Testis (tissue), 3 donors: Measurements from ENCODE around the gene IFNA21. TPM values are rescaled to one million over a fixed set of nuclear protein-coding genes. Genes with fewer than 3 reads are reported as not detected.

Source experiments
- DNase-seq: peaks from one replicate; pipeline ENCODE4 v3.0.0-alpha.2; 2019
- H3K27ac ChIP-seq, 2 donors: fragments of 200-600 bp; sonication (generic); one replicate each; pipeline ENCODE4 v1.5.1; 2019
- H3K27me3 ChIP-seq: fragments of 200-600 bp; sonication (generic); one replicate; pipeline ENCODE4 v1.5.1; 2019
- H3K36me3 ChIP-seq: fragments of 200-600 bp; sonication (generic); one replicate; pipeline ENCODE4 v1.5.1; 2017; ENCODE audit warnings: low read depth; ENCODE audit errors: missing control alignments
- H3K4me1 ChIP-seq: fragments of 200-600 bp; sonication (generic); one replicate; pipeline ENCODE4 v1.5.1; 2019
- H3K4me3 ChIP-seq, 2 donors: fragments of 200-600 bp; sonication (generic); one replicate each; pipeline ENCODE4 v1.5.1; 2017 to 2019
- H3K9me3 ChIP-seq: fragments of 200-600 bp; sonication (generic); one replicate; pipeline ENCODE4 v1.5.1; 2017
- POLR2A ChIP-seq: fragments of 450-650 bp; IDR thresholded peaks from one replicate; pipeline ENCODE4 v1.6.1; 2017; ENCODE audit warnings: antibody characterized with exemption, mild to moderate bottlenecking, moderate library complexity
- WGBS, 2 donors: methylation state at CpG; one replicate each; pipeline ENCODE4 v1.1.5; 2018; 5-methylcytosine and 5-hydroxymethylcytosine counted together
- intact Hi-C: fragments of 100-400 bp; cut with DNase I; formaldehyde crosslinking; loops from one replicate; pipeline ENCODE4 v1.15.1; 2023; ENCODE audit warnings: low total_unique reads
- polyA plus RNA-seq: library from polyadenylated mRNA; stranded (reverse); fragments of 350-450 nt; fragmentation: Illumina TruSeq; extraction: RNeasy Lipid Tissue Mini Kit (QIAGEN cat#74804); gene quantifications from one replicate; pipeline ENCODE4 v1.2.3, GENCODE V29; 2014; ENCODE audit warnings: low read depth, low replicate concordance; ENCODE audit not compliant: insufficient read depth
- total RNA-seq, 2 donors: library from RNA; depleted of rRNA; stranded (reverse); fragments of >200 nt; gene quantifications; one replicate each; pipeline ENCODE4 v1.2.3, GENCODE V29; 2016
- TF ChIP-seq, protein P1 (sequence below), 3 experiments: fragments of 450-650 bp in 2 of 3; fragments of 200-600 bp in 1 of 3; sonication (generic) in 1 of 3; IDR thresholded peaks; one replicate each; pipeline ENCODE4 v1.5.1; 2016 to 2019; ENCODE audit warnings: antibody characterized with exemption in 3 of 3, mild to moderate bottlenecking in 2 of 3, moderate library complexity in 1 of 3

IFNA21 gene
- total and polyA plus RNA-seq, 3 donors from 2014 or later = not detected

DNA sequence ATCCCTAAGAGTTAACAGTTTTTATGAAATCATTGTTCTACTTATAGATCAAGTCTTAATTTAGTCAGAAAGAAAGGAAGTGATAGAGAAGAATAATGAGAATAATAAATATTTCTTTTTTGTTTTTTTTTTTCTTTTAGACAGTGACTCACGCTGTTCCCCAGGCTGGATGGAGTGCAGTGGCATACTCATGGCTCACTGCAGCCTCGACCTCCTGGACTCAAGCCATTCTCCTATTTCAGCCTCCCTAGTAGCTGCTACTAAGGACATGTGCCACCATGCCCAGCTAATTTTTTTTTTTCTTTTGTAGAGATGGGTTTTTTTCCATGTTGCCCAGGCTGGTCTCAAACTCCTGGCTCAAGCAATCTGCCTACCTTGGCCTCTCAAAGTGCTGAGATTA is 11.0 kb downstream of the IFNA21 start:
- intact Hi-C loops = no loop called here
- 81 to 83% methylated on average over 2 of the region's 2 CpGs for WGBS, 2 donors
- H3K4me1 ChIP-seq = no peaks in the 10 kb centered on the region
- no peak overlapping the region for H3K4me3 ChIP-seq
- H3K27me3 ChIP-seq = no peaks in the 10 kb centered on the region
- no peak for TF ChIP-seq POLR2A
- TF ChIP-seq, protein P1, sequence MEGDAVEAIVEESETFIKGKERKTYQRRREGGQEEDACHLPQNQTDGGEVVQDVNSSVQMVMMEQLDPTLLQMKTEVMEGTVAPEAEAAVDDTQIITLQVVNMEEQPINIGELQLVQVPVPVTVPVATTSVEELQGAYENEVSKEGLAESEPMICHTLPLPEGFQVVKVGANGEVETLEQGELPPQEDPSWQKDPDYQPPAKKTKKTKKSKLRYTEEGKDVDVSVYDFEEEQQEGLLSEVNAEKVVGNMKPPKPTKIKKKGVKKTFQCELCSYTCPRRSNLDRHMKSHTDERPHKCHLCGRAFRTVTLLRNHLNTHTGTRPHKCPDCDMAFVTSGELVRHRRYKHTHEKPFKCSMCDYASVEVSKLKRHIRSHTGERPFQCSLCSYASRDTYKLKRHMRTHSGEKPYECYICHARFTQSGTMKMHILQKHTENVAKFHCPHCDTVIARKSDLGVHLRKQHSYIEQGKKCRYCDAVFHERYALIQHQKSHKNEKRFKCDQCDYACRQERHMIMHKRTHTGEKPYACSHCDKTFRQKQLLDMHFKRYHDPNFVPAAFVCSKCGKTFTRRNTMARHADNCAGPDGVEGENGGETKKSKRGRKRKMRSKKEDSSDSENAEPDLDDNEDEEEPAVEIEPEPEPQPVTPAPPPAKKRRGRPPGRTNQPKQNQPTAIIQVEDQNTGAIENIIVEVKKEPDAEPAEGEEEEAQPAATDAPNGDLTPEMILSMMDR (IDR thresholded peaks at IDR 0.05) = no peak
- no peak for DNase-seq
- H3K27ac ChIP-seq = no peak overlapping the region
- H3K9me3 ChIP-seq = no peaks in the 10 kb centered on the region
- H3K36me3 ChIP-seq = no peaks in the 10 kb centered on the region

DNA sequence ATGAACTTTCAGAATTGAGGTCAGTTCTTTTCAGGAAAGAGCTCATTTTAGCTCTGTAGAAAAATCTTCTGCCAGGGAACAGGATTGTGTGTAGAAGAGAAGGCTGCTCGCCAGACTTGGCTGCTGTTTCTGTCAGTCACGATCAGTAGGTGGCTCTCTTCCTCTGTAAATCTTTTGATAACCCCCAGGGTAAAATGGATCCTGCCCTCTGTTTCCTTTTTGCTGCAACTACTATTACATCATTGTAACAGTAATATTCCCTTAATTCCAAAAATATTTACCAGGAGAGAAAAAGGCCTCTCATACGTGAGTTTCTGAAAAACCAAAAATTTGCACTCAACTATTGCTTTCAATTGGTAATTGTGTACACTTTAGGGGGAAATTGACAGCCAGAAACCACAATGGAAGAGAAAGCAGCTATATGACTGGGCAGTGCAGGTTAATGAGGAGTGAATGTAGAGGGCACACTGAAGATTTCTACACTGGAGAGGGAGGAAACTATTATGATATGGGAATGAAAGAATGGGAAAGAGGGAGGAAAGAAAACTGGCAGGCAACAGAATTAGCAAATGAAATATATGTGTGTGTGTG is 12.3 kb downstream of the IFNA21 start:
- no peaks in the 10 kb centered on the region for H3K4me1 ChIP-seq
- no peak overlapping the region for H3K4me3 ChIP-seq
- TF ChIP-seq, protein P1 (IDR thresholded peaks at IDR 0.05) = no peak
- TF ChIP-seq POLR2A = no peak
- 29 to 35% methylated on average over 3 of the region's 3 CpGs for WGBS, 2 donors
- no peaks in the 10 kb centered on the region for H3K36me3 ChIP-seq
- intact Hi-C loops = no loop called here
- DNase-seq = no peak
- no peaks in the 10 kb centered on the region for H3K27me3 ChIP-seq
- no peak overlapping the region for H3K27ac ChIP-seq
- no peaks in the 10 kb centered on the region for H3K9me3 ChIP-seq

DNA sequence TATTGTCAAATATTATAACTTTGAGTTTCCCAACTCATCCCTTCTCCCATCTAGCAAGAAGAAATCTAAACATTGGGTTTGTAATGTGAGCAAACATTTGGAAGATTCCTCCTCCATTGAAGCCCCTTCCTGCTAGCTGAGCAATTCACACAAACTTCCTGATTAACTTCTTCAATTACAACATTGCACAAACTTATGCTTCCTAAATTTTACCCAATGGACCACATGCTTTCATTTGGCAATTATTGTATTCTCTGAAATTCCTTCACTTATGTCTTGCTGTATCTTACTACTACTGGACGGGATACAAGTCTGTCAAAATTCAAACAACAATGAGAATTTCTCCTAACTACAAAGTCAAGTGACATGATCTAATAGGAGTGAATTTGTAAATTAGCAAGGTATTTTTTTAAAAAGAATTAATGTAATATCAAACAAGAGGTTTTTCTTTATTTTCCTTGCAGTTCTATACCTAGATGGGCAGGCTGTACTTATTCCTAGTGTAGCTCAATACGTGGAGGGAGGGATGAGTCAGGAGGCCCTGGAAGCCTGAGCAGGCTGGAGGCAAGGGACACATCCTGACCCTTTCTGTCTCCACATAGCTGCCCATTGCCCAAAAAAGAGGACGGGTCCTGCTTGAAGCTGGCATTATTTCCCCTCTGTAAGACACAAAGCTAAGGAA is 13.0 kb downstream of the IFNA21 start:
- no peaks in the 10 kb centered on the region for H3K4me1 ChIP-seq
- H3K27me3 ChIP-seq = no peaks in the 10 kb centered on the region
- H3K4me3 ChIP-seq = no peak overlapping the region
- TF ChIP-seq POLR2A = no peak
- TF ChIP-seq, protein P1 (IDR thresholded peaks at IDR 0.05) = no peak
- 49 to 58% methylated on average over 3 of the region's 3 CpGs for WGBS, 2 donors
- no peak for DNase-seq
- H3K36me3 ChIP-seq = no peaks in the 10 kb centered on the region
- H3K27ac ChIP-seq = no peak overlapping the region
- H3K9me3 ChIP-seq = no peaks in the 10 kb centered on the region
- intact Hi-C loops = no loop called here

DNA sequence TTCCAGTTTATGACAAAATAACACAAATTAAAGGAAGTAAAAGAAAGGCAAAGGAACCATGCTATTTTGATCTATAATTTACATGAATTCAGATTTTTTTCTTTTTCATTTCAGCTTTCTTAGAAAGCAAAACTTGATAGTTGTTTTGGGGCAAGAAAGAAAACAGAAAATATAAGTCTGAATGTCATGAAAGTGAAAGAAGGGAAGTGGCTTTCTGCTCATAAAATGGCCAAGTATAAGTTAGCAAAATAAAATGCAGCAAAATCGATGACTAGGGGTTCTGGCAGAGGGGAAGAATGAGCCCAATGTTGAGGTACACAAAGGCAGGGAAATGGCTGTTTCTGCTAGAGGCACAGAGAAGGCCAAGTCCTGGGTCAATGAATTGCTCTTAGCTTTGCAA is 21.9 kb downstream of the IFNA21 start:
- 78 to 82% methylated on average over 1 of the region's 1 CpG for WGBS, 2 donors
- no peak for DNase-seq
- no peak overlapping the region for H3K27ac ChIP-seq
- TF ChIP-seq, protein P1 (IDR thresholded peaks at IDR 0.05) = no peak
- no peak for TF ChIP-seq POLR2A
- no peak overlapping the region for H3K4me3 ChIP-seq
- no peaks in the 10 kb centered on the region for H3K27me3 ChIP-seq
- intact Hi-C loops = no loop called here
- H3K9me3 ChIP-seq = no peaks in the 10 kb centered on the region
- H3K4me1 ChIP-seq = no peaks in the 10 kb centered on the region
- H3K36me3 ChIP-seq = no peaks in the 10 kb centered on the region

DNA sequence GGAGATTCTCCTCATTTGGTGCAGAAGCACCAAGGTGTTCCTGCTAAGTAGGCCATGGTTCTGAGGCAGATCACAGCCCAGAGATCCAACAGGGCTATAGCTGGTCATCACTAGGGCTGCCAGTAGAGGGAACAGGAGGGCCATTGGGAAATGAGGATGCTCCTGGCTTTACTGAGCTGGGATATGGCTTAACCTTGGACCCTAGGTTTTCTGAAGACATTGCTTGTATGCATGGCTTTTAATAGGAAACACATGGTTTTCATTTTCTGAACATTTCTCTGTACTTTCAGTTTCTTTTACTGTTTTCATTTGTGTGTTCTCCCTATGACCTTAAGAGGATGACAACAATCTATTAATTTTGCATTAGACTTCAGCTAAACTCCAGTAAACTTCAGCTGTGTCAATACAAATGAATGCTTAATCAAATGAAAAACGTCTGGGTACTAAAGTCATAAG is 25.0 kb downstream of the IFNA21 start, which contains the start of gene IFNW1:
TSS of gene IFNW1 (minus strand) at position 406 of the 456 bp plus-strand sequence. CDS start at position 144, 262 bp downstream.
- no peaks in the 10 kb centered on the region for H3K36me3 ChIP-seq
- no peak for DNase-seq
- intact Hi-C loops = no loop called here
- 50 to 60% methylated on average over 1 of the region's 1 CpG for WGBS, 2 donors
- no peak for TF ChIP-seq POLR2A
- TF ChIP-seq, protein P1 (IDR thresholded peaks at IDR 0.05) = no peak
- H3K27ac ChIP-seq = no peak within 1 kb of the TSS
- no peaks in the 10 kb centered on the region for H3K9me3 ChIP-seq
- H3K4me3 ChIP-seq = no peak within 1 kb of the TSS
- no peaks in the 10 kb centered on the region for H3K4me1 ChIP-seq
- H3K27me3 ChIP-seq = no peaks in the 10 kb centered on the region
